ENCODE results near the gene GPR180. TPM values are rescaled to one million over a fixed set of nuclear protein-coding genes. Genes with fewer than 3 reads are reported as not detected.

GPR180 gene
- total and polyA plus RNA-seq, 10 of the 15 experiments (the other 5 are each of a cell fraction or from before 2014, with no cell fraction given): 1.6 to 7.2 (median 5.3) TPM

GRCh38 chr13:94561126-94561525, 40.5 kb upstream of the GPR180 start:
- no TSS peak for BruUV-seq (replicated peaks)
- H4K20me1 ChIP-seq (ENCODE audit: control insufficient read depth, insufficient read depth): no peaks in the 10 kb centered on the region
- WGBS (ENCODE audit: insufficient coverage, insufficient replicate concordance, low lambda C conversion rate, missing lambda C conversion rate): 77% methylated on average over 3 of the region's 3 CpGs
- H3K27me3 ChIP-seq (replicated peaks in 1 of 2; ENCODE audit: control insufficient read depth in 2 of 2, insufficient read depth in 2 of 2, low read length in 1 of 2): no peaks in the 10 kb centered on the region
- intact Hi-C loops (cut with micrococcal nuclease; ENCODE audit: unreplicated experiment): no loop called here
- RAD21 ChIA-PET (ENCODE audit: unreplicated experiment): interaction anchor here (1.3 kb wide), 1 partner anchor 11 kb away, joined by 4 read pairs; no protein-coding TSS in a partner anchor
- CTCF ChIA-PET: interaction anchor here (0.6 to 2.1 kb wide), 4 partner anchors 12 to 57 kb away, joined by 4 to 5 read pairs (median 4); no protein-coding TSS in a partner anchor
- no peaks in the 10 kb centered on the region for H3K36me3 ChIP-seq (ENCODE audit: control insufficient read depth in 2 of 2, insufficient read depth in 2 of 2, low read length in 1 of 2)
- DNase-seq (ENCODE audit: low read depth, low spot score): no peak
- H3K79me2 ChIP-seq (ENCODE audit: control insufficient read depth, insufficient read depth, low read length): no peaks in the 10 kb centered on the region
- H2AFZ ChIP-seq (ENCODE audit: control insufficient read depth, low read depth, low read length): no peak overlapping the region
- no peak overlapping the region for H3K27ac ChIP-seq (ENCODE audit: control insufficient read depth, insufficient read depth)
- H3K4me3 ChIP-seq: no peak overlapping the region
- no peak for TF ChIP-seq CUX1 (IDR thresholded peaks at IDR 0.05; ENCODE audit: insufficient replicate concordance, low read depth, low read length)
- no peak for TF ChIP-seq TARDBP (IDR thresholded peaks at IDR 0.05; ENCODE audit: borderline replicate concordance)
- no peak for TF ChIP-seq TCF3 (IDR thresholded peaks at IDR 0.05; ENCODE audit: borderline replicate concordance, insufficient read depth, low read depth, low read length)
- TF ChIP-seq HDAC6 (IDR thresholded peaks at IDR 0.05; ENCODE audit: unreplicated experiment): no peak
- no peak for TF ChIP-seq PBX3 (IDR thresholded peaks at IDR 0.05; ENCODE audit: insufficient replicate concordance, low read depth, low read length)
- no peak for TF ChIP-seq ASH2L (IDR thresholded peaks at IDR 0.05; ENCODE audit: borderline replicate concordance, low read depth)
- TF ChIP-seq HDGF (IDR thresholded peaks at IDR 0.05): no peak
- TF ChIP-seq IRF3 (IDR thresholded peaks at IDR 0.05): no peak
- no peak for TF ChIP-seq POLR2AphosphoS5 (IDR thresholded peaks at IDR 0.05; ENCODE audit: low read length)
- TF ChIP-seq SMAD1 (IDR thresholded peaks at IDR 0.05; ENCODE audit: low read depth, partially characterized antibody): no peak
- H3K9me3 ChIP-seq (replicated peaks; ENCODE audit: control insufficient read depth, insufficient read depth, low read length): no peaks in the 10 kb centered on the region
- H3K4me1 ChIP-seq (ENCODE audit: control insufficient read depth, insufficient read depth, low read length): no peaks in the 10 kb centered on the region
- H3K4me2 ChIP-seq (ENCODE audit: control insufficient read depth, insufficient read depth): no peak overlapping the region
- in situ Hi-C loops (cut with MboI): no loop called here
- no peak for FAIRE-seq
- SMC1A ChIA-PET (ENCODE audit: uncharacterized antibody, unreplicated experiment): interaction anchor here (1.0 to 1.1 kb wide), 2 partner anchors 12 to 43 kb away, joined by 3 to 6 read pairs; no protein-coding TSS in a partner anchor
- POLR2A ChIA-PET: interaction anchor here (1.0 kb wide), 1 partner anchor 57 kb away, joined by 3 read pairs; no protein-coding TSS in a partner anchor
- no peak overlapping the region for H3K9ac ChIP-seq (ENCODE audit: control insufficient read depth, insufficient read depth, low read length)
- no peak for ATAC-seq
